RWPE1 (cell line): ENCODE data around the gene ARHGEF19.
"Not testable (repeated sequence)": the region's sequence is repeated elsewhere in the genome, so short reads cannot be mapped to it uniquely, and the experiment has no call there.

Experiments
- CTCF ChIA-PET: fragments of 350-600 bp; sonication (Branson Sonifier 250); formaldehyde crosslinking; extraction: SDS; loops from one replicate; lab custom pipeline; 2021; lab: Yijun Ruan, JAX
- POLR2A ChIA-PET: fragments of 400-600 bp; formaldehyde crosslinking; extraction: SDS; loops from one replicate; lab custom pipeline; 2020; ENCODE audit warnings: antibody characterized with exemption; ENCODE audit not compliant: low non-redundant PET; lab: Yijun Ruan, JAX
- DNase-seq: peaks from one replicate; pipeline ENCODE4 v3.0.0; 2012; ENCODE audit warnings: low spot score
- H3K27ac ChIP-seq: fragments of 450-650 bp; 2 replicates; pipeline ENCODE4 v1.5.1; 2017
- CTCF ChIP-seq: fragments of 450-650 bp; conservative IDR thresholded peaks from 2 replicates; pipeline ENCODE4 v1.5.1; 2017; ENCODE audit warnings: low read depth, mild to moderate bottlenecking

ARHGEF19 gene

GRCh38 chr1:16248603-16249516 lies 36.4 kb upstream of the ARHGEF19 start:
- ChIA-PET CTCF (interaction anchor here (0.6 to 1.7 kb wide), 5 partner anchors 37 to 176 kb away, joined by 3 to 5 read pairs (median 4); partner anchors contain the start of gene FAM131C), POLR2A (no interaction called here)
- H3K27ac ChIP-seq = peak overlapping the region; percentile 77
- peak; percentile 65 for DNase-seq
- TF ChIP-seq CTCF = no peak

- ChIA-PET CTCF (interaction anchor here (0.6 to 1.7 kb wide), 3 partner anchors 114 to 173 kb away, joined by 3 to 5 read pairs (median 4); no protein-coding TSS in a partner anchor), POLR2A (no interaction called here)
These were observed 35.6 kb upstream of the ARHGEF19 start for GRCh38 chr1:16248007-16248436.

GRCh38 chr1:16247441-16247840 lies 35.0 kb upstream of the ARHGEF19 start:
- POLR2A ChIA-PET = no interaction called here

More at GRCh38 chr1:16248007-16248436, 35.6 kb upstream of the ARHGEF19 start:
- TF ChIP-seq CTCF = no peak
- H3K27ac ChIP-seq = peak overlapping the region; percentile 77
- DNase-seq = no peak

GRCh38 chr1:16246961-16247360 lies 34.5 kb upstream of the ARHGEF19 start:
- no peak for TF ChIP-seq CTCF
- no peak for DNase-seq
- POLR2A ChIA-PET = no interaction called here
- CTCF ChIA-PET = no interaction called here
- no peak overlapping the region for H3K27ac ChIP-seq

More at GRCh38 chr1:16247441-16247840, 35.0 kb upstream of the ARHGEF19 start:
- DNase-seq = no peak
- H3K27ac ChIP-seq = no peak overlapping the region
- TF ChIP-seq CTCF = no peak
- CTCF ChIA-PET = no interaction called here

- DNase-seq, H3K27ac ChIP-seq, CTCF ChIA-PET, POLR2A ChIA-PET: not testable (repeated sequence)
These were observed 33.8 kb upstream of the ARHGEF19 start for GRCh38 chr1:16246239-16246638.

GRCh38 chr1:16245476-16246196 lies 33.2 kb upstream of the ARHGEF19 start:
- no peak for DNase-seq
- peak overlapping the region; percentile 29; the same call in 1 of the 2 replicates for H3K27ac ChIP-seq
- ChIA-PET POLR2A (interaction anchor here (0.6 kb wide), 1 partner anchor 115 kb away, joined by 5 read pairs; no protein-coding TSS in a partner anchor), CTCF (interaction anchor here (1.4 to 3.4 kb wide), 4 partner anchors 157 to 173 kb away, joined by 7 to 17 read pairs (median 10); partner anchors contain the start of gene FAM131C)
- no peak for TF ChIP-seq CTCF
